GM06990 (cell line): Measurements from ENCODE around the gene KCTD15.
A peak's percentile ranks its signal among the peaks of the same experiment; 100 is the strongest.

Experiments used
- DNase-seq: peaks from one replicate; pipeline ENCODE4 v3.0.0-alpha.2; 2011; ENCODE audit not compliant: insufficient read length; ENCODE audit errors: extremely low read depth
- H3K27me3 ChIP-seq: replicated peaks from 2 replicates; pipeline ENCODE4 v1.6.0; 2011; ENCODE audit warnings: low read length; ENCODE audit not compliant: control insufficient read depth, insufficient read depth
- H3K36me3 ChIP-seq: 2 replicates; pipeline ENCODE4 v1.5.1; 2011; ENCODE audit warnings: low read length; ENCODE audit not compliant: control insufficient read depth, insufficient read depth
- H3K4me3 ChIP-seq: replicated peaks from 2 replicates; pipeline ENCODE4 v1.5.1; 2011; ENCODE audit warnings: low read depth, mild to moderate bottlenecking, control low read depth, low read length
- TF ChIP-seq, protein P1 (sequence below): IDR thresholded peaks from 2 replicates; pipeline ENCODE4 v1.5.1; 2011; ENCODE audit warnings: low read length, control low read depth, mild to moderate bottlenecking, inconsistent platforms; ENCODE audit not compliant: insufficient read depth, poor library complexity, severe bottlenecking

The KCTD15 gene, protein sequence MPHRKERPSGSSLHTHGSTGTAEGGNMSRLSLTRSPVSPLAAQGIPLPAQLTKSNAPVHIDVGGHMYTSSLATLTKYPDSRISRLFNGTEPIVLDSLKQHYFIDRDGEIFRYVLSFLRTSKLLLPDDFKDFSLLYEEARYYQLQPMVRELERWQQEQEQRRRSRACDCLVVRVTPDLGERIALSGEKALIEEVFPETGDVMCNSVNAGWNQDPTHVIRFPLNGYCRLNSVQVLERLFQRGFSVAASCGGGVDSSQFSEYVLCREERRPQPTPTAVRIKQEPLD

DNA sequence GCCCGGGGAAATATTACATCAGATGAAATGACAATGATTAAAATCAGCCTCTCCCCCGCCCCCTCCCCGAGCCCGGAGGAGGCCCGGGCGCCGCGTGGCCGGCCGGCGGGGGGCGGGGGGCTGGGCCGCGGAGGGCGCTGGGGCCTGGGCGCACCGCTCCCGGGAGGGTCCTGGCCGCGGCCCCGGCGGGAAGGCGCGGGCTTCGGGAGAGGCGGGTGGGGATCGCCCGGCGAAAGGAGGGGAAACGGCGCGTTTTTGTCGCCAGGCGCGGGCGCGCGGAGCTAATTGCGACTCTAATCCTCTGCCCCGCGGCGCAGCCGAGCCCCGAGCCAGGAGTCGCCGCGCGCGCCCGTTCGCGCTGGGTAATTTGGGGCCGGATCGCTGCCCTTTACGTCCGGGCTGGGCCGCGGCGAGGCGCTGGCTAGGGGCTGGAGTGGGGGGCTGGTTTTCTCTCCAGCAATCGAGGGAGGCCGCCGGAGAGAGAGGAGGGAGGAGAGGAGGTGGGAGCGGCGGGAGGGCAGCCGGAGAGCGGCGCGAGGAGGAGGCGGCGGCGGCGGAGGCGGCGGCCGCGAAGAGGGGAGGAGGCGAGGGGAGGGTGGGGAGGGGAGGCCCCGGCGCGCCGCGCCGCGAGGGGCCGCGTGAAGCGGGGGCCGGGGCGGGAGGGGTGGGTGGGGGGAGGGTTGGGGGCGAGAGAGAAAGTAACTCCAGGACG, at the start of gene KCTD15:
Gene KCTD15 (plus strand): TSS at position 707 of the 712 bp plus-strand sequence. CDS start 3,585 bp downstream, outside the sequence.
- no peak for DNase-seq
- no peaks in the 10 kb centered on the region for H3K36me3 ChIP-seq
- H3K4me3 ChIP-seq: peak within 1 kb of the TSS; percentile 45
- H3K27me3 ChIP-seq: no peaks in the 10 kb centered on the region; the same call in 1 of the 2 replicates
- TF ChIP-seq, protein P1, sequence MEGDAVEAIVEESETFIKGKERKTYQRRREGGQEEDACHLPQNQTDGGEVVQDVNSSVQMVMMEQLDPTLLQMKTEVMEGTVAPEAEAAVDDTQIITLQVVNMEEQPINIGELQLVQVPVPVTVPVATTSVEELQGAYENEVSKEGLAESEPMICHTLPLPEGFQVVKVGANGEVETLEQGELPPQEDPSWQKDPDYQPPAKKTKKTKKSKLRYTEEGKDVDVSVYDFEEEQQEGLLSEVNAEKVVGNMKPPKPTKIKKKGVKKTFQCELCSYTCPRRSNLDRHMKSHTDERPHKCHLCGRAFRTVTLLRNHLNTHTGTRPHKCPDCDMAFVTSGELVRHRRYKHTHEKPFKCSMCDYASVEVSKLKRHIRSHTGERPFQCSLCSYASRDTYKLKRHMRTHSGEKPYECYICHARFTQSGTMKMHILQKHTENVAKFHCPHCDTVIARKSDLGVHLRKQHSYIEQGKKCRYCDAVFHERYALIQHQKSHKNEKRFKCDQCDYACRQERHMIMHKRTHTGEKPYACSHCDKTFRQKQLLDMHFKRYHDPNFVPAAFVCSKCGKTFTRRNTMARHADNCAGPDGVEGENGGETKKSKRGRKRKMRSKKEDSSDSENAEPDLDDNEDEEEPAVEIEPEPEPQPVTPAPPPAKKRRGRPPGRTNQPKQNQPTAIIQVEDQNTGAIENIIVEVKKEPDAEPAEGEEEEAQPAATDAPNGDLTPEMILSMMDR: no peak

DNA sequence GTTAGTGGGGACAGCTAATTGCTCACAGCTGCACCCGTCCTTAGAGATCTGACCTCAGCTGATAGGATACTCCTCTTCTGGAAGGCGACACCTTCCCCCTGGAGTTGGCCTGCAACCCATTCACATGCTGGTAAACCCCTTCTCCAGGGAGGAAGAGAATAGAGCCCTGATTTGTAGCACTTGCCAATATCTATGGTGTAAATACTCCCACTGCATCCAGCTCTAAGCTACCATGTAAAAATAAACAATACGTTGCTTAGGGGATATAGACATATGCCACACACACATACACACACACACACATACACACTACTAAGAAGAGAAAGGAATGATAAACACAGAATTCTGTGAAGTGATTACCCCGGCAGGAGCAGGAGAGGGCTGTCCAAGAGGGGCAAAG, 49.4 kb upstream of the KCTD15 start:
- Histone ChIP-seq H3K4me3 (no peak overlapping the region), H3K36me3 (no peaks in the 10 kb centered on the region), H3K27me3 (no peaks in the 10 kb centered on the region; the same call in 1 of the 2 replicates)
- TF ChIP-seq, protein P1: no peak
- no peak for DNase-seq

DNA sequence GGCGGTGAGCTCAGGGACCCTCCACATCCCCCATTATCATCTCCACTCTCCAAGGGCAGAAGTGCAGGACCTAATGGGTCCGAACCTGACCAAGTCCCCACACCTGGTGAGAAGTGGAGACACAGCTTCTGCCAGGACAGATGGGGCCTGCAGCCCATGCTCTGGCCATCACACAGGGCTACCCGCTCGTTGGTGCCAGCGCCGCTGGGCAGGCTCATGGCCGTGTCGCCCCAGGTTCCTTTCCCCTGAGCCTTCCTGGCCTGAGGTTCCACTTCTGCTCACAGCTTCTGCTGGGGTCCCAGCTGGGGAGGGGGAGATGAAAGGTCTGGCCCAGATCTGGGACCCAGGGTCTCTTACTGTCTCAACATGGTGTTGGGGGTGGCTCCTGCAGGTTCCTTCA, 48.4 kb upstream of the KCTD15 start:
- DNase-seq: no peak
- no peaks in the 10 kb centered on the region; the same call in 1 of the 2 replicates for H3K27me3 ChIP-seq
- no peak overlapping the region for H3K4me3 ChIP-seq
- TF ChIP-seq, protein P1: no peak
- H3K36me3 ChIP-seq: no peaks in the 10 kb centered on the region

DNA sequence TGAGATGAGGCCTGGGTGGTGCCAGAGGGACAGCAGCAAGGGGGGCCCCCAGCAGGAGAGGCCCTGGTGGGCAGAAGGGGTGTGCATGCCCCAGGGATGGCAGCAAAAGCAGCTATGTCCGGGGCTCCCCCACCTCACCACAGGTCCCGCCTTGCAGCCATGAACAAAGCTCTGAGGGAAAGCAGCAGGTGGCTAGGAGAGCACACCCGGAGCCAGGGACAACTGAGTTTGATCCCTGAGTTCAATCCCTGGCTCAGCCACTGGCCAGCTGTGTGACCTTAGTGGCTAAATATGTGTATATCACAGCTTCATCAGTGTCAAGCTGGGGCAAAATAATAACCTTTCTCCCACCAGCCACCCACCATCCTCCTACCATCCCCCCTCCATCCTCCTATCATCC, 47.7 kb upstream of the KCTD15 start:
- TF ChIP-seq, protein P1: no peak
- no peaks in the 10 kb centered on the region; the same call in 1 of the 2 replicates for H3K27me3 ChIP-seq
- no peak for DNase-seq
- no peaks in the 10 kb centered on the region for H3K36me3 ChIP-seq
- no peak overlapping the region for H3K4me3 ChIP-seq

DNA sequence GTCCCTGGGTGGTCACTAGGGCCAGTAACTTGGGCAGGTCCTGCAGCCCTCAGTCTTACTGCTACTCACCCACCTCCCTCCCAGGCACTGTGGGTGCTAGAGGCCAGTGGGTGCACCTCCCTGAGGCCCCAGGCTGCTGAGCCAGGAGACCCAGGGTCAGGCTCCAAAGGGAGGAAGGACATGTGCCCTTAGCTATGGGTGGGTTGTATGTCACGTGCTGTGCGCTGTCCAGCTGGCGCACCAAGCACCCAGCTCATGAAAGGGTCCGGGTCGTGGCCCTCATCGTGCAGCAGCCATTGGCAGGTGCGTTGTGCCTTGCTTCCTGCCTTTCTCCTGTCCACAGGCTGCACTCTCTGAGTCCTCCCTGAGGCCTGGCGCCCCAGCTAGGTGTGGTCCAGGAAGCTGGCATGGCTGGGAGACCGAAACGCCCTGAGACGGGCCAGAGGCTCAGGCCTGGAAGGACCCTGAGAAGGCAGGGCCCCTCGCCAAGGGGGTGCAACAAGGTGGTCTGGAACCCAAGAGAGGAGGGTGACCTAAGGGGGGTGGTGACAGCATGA, 47.0 kb upstream of the KCTD15 start:
- Histone ChIP-seq H3K4me3 (no peak overlapping the region), H3K27me3 (no peaks in the 10 kb centered on the region; the same call in 1 of the 2 replicates), H3K36me3 (no peaks in the 10 kb centered on the region)
- TF ChIP-seq, protein P1: no peak
- no peak for DNase-seq
